Neural cell (in vitro differentiated cells): ENCODE data around the gene EPB41. TPM values are rescaled to one million over a fixed set of nuclear protein-coding genes. Genes with fewer than 3 reads are reported as not detected.

Experiments
- H2AFZ ChIP-seq: fragments of 200-600, 300-800 bp; sonication (generic), shearing (Covaris generic); 2 replicates; pipeline ENCODE4 v1.6.0; 2014; ENCODE audit warnings: low read depth, mild to moderate bottlenecking, antibody characterized with exemption, low read length, moderate library complexity
- H3F3A ChIP-seq: fragments of 200-600 bp; shearing (Covaris generic); 2 replicates; pipeline ENCODE4 v1.6.1; 2016; ENCODE audit warnings: mild to moderate bottlenecking, moderate library complexity, mixed read lengths, antibody characterized with exemption, low read length; ENCODE audit not compliant: insufficient read depth, poor library complexity, severe bottlenecking
- H3K27ac ChIP-seq: fragments of 200-600, 300-800 bp; sonication (generic), shearing (Covaris generic); 2 replicates; pipeline ENCODE4 v1.5.1; 2014; ENCODE audit warnings: mild to moderate bottlenecking, low read length, moderate library complexity
- H3K27me3 ChIP-seq: fragments of 300-800, 200-600 bp; sonication (generic), shearing (Covaris generic); 2 replicates; pipeline ENCODE4 v1.6.0; 2014; ENCODE audit warnings: mild to moderate bottlenecking, low read depth, low read length, moderate library complexity; ENCODE audit not compliant: insufficient read depth
- H3K36me3 ChIP-seq: fragments of 300-800, 200-600 bp; sonication (generic), shearing (Covaris generic); 2 replicates; pipeline ENCODE4 v1.5.1; 2014; ENCODE audit warnings: mild to moderate bottlenecking, antibody characterized with exemption, low read length, moderate library complexity; ENCODE audit not compliant: insufficient read depth
- H3K4me2 ChIP-seq: fragments of 300-800, 200-600 bp; sonication (generic), shearing (Covaris generic); 2 replicates; pipeline ENCODE4 v1.6.0; 2014; ENCODE audit warnings: mild to moderate bottlenecking, low read length
- H3K4me3 ChIP-seq: fragments of 300-800, 200-600 bp; sonication (generic), shearing (Covaris generic); 2 replicates; pipeline ENCODE4 v1.5.1; 2014; ENCODE audit warnings: mild to moderate bottlenecking, low read length, moderate library complexity
- H3K79me2 ChIP-seq: fragments of 200-600 bp; shearing (Covaris generic); replicated peaks from 2 replicates; pipeline ENCODE4 v1.6.0; 2014; ENCODE audit warnings: mild to moderate bottlenecking, low read length, moderate library complexity; ENCODE audit not compliant: insufficient read depth
- H3K9ac ChIP-seq: fragments of 300-800, 200-600 bp; sonication (generic), shearing (Covaris generic); 2 replicates; pipeline ENCODE4 v1.6.1; 2016; ENCODE audit warnings: mild to moderate bottlenecking, low read length, mixed read lengths
- H3K9me2 ChIP-seq: fragments of 200-600 bp; shearing (Covaris generic); 2 replicates; pipeline ENCODE4 v1.6.1; 2016; ENCODE audit warnings: mild to moderate bottlenecking, low read length, mixed read lengths; ENCODE audit not compliant: insufficient read depth
- H3K9me3 ChIP-seq: fragments of 200-600, 300-800 bp; sonication (generic), shearing (Covaris generic); 2 replicates; pipeline ENCODE4 v1.6.1; 2016; ENCODE audit warnings: mild to moderate bottlenecking, mixed run types, low read length, moderate library complexity, mixed read lengths
- H4K20me1 ChIP-seq: fragments of 200-600 bp; shearing (Covaris generic); 2 replicates; pipeline ENCODE4 v1.6.1; 2016; ENCODE audit warnings: mild to moderate bottlenecking, mixed run types; ENCODE audit not compliant: insufficient read depth
- CTCF ChIP-seq: fragments of 450-650 bp; IDR thresholded peaks from 2 replicates; pipeline ENCODE4 v1.5.1; 2014; ENCODE audit warnings: antibody characterized with exemption, mild to moderate bottlenecking, moderate library complexity; ENCODE audit not compliant: poor library complexity, severe bottlenecking
- EP300 ChIP-seq: fragments of 450-650 bp; conservative IDR thresholded peaks from 2 replicates; pipeline ENCODE4 v1.6.1; 2014; ENCODE audit warnings: antibody characterized with exemption, mild to moderate bottlenecking, moderate library complexity; ENCODE audit not compliant: poor library complexity, severe bottlenecking
- EZH2 ChIP-seq: fragments of 200-600, 300-800 bp; shearing (Covaris generic), sonication (generic); IDR thresholded peaks from 2 replicates; pipeline ENCODE4 v1.6.1; 2014; ENCODE audit warnings: antibody characterized with exemption, low read length, borderline replicate concordance, mild to moderate bottlenecking; ENCODE audit not compliant: insufficient read depth, poor library complexity, severe bottlenecking
- MXI1 ChIP-seq: fragments of 450-650 bp; conservative IDR thresholded peaks from 2 replicates; pipeline ENCODE4 v1.6.1; 2014; ENCODE audit warnings: antibody characterized with exemption, mild to moderate bottlenecking; ENCODE audit not compliant: poor library complexity, severe bottlenecking
- POLR2AphosphoS5 ChIP-seq: IDR thresholded peaks from 2 replicates; pipeline ENCODE4 v1.6.1; 2012
- RAD21 ChIP-seq: fragments of 450-650 bp; conservative IDR thresholded peaks from 2 replicates; pipeline ENCODE4 v1.6.1; 2014; ENCODE audit warnings: antibody characterized with exemption, mild to moderate bottlenecking, moderate library complexity
- REST ChIP-seq: IDR thresholded peaks from 2 replicates; pipeline ENCODE4 v1.6.1; 2012; ENCODE audit warnings: borderline replicate concordance
- SMC3 ChIP-seq: fragments of 450-650 bp; conservative IDR thresholded peaks from 2 replicates; pipeline ENCODE4 v1.6.1; 2014; ENCODE audit warnings: antibody characterized with exemption, mild to moderate bottlenecking, moderate library complexity; ENCODE audit not compliant: poor library complexity
- TAF1 ChIP-seq: IDR thresholded peaks from 2 replicates; pipeline ENCODE4 v1.6.1; 2012; ENCODE audit warnings: low read depth
- polyA plus RNA-seq: library from polyadenylated mRNA; depleted of rRNA; stranded (reverse); fragments of >200 nt; gene quantifications from 2 replicates; pipeline ENCODE4 v1.2.3, GENCODE V29; 2014

Gene EPB41
- polyA plus RNA-seq, 1 donor from 2014 or later, result 62.0 TPM

- no peak overlapping the region for H3K4me3 ChIP-seq
- no peak overlapping the region for H2AFZ ChIP-seq
- no peak overlapping the region for H3K4me2 ChIP-seq
- H3K9ac ChIP-seq, result no peak overlapping the region
- no peak overlapping the region for H3K27ac ChIP-seq
- H3K79me2 ChIP-seq, result no peaks in the 10 kb centered on the region
- H3K9me2 ChIP-seq, result no peaks in the 10 kb centered on the region
- H3K9me3 ChIP-seq, result no peaks in the 10 kb centered on the region
- no peaks in the 10 kb centered on the region for H4K20me1 ChIP-seq
- H3K27me3 ChIP-seq, result no peaks in the 10 kb centered on the region
- H3K36me3 ChIP-seq, result no peaks in the 10 kb centered on the region
- H3F3A ChIP-seq, result no peaks in the 10 kb centered on the region
- TF ChIP-seq POLR2AphosphoS5 (no peak), SMC3 (no peak), CTCF (no peak), TAF1 (no peak), EP300 (no peak), REST (no peak), MXI1 (no peak), RAD21 (no peak), EZH2 (no peak)
Observed at GRCh38 chr1:29052100-29052499, 137.7 kb downstream of the EPB41 start.

- no peaks in the 10 kb centered on the region for H3K36me3 ChIP-seq
- no peak overlapping the region for H3K27ac ChIP-seq
- H3K9ac ChIP-seq, result no peak overlapping the region
- no peaks in the 10 kb centered on the region for H3K9me2 ChIP-seq
- H4K20me1 ChIP-seq, result no peaks in the 10 kb centered on the region
- H3K27me3 ChIP-seq, result no peaks in the 10 kb centered on the region
- H3K79me2 ChIP-seq, result no peaks in the 10 kb centered on the region
- H3K4me2 ChIP-seq, result no peak overlapping the region
- H3F3A ChIP-seq, result no peaks in the 10 kb centered on the region
- no peak overlapping the region for H3K4me3 ChIP-seq
- H3K9me3 ChIP-seq, result no peaks in the 10 kb centered on the region
- H2AFZ ChIP-seq, result no peak overlapping the region
- TF ChIP-seq REST, result no peak
- no peak for TF ChIP-seq RAD21
- TF ChIP-seq EP300, result no peak
- TF ChIP-seq EZH2, result no peak
- TF ChIP-seq TAF1, result no peak
- TF ChIP-seq CTCF, result no peak
- TF ChIP-seq MXI1, result no peak
- no peak for TF ChIP-seq POLR2AphosphoS5
- TF ChIP-seq SMC3, result no peak
Observed at GRCh38 chr1:29052941-29053340, 138.6 kb downstream of the EPB41 start.
